HG02642 (cell line): ENCODE measurements around the gene TEKT2.

ENCODE experiments used
- ATAC-seq: cut with Tn5 transposase; IDR thresholded peaks from one replicate; pipeline ENCODE4 v1.9.1; 2021; ENCODE audit warnings: mild to moderate bottlenecking; ENCODE audit not compliant: unreplicated experiment, poor library complexity

TEKT2 gene

GRCh38 chr1:36083635-36084496 lies at the start of gene TEKT2:
Gene TEKT2, plus strand, starts transcription at chr1:36084094. Its CDS starts 828 bp downstream, at chr1:36084922.
- ATAC-seq = no peak

- no peak for ATAC-seq
Observed at GRCh38 chr1:36034692-36035091, 49.2 kb upstream of the TEKT2 start.

GRCh38 chr1:36035154-36035553 lies 48.7 kb upstream of the TEKT2 start:
- ATAC-seq = no peak

- no peak for ATAC-seq
Observed at GRCh38 chr1:36040238-36040637, 43.7 kb upstream of the TEKT2 start.

- no peak for ATAC-seq
Observed at GRCh38 chr1:36051821-36052220, 32.1 kb upstream of the TEKT2 start.

GRCh38 chr1:36053978-36054377 lies 29.9 kb upstream of the TEKT2 start:
- no peak for ATAC-seq

- no peak for ATAC-seq
Observed at GRCh38 chr1:36055706-36056105, 28.2 kb upstream of the TEKT2 start.

- no peak for ATAC-seq
Observed at GRCh38 chr1:36062315-36062714, 21.6 kb upstream of the TEKT2 start.

GRCh38 chr1:36067871-36068270 lies 16.0 kb upstream of the TEKT2 start:
- ATAC-seq = no peak

GRCh38 chr1:36068866-36069265 lies 15.0 kb upstream of the TEKT2 start:
- ATAC-seq = no peak

- no peak for ATAC-seq
Observed at GRCh38 chr1:36070349-36070748, 13.5 kb upstream of the TEKT2 start.

GRCh38 chr1:36076979-36077573 lies 6.8 kb upstream of the TEKT2 start:
- no peak for ATAC-seq

GRCh38 chr1:36080236-36080635 lies 3.7 kb upstream of the TEKT2 start:
- no peak for ATAC-seq

- ATAC-seq = no peak
Observed at GRCh38 chr1:36080801-36081200, 3.1 kb upstream of the TEKT2 start.

GRCh38 chr1:36081926-36082485 lies 1.9 kb upstream of the TEKT2 start:
- no peak for ATAC-seq

GRCh38 chr1:36083219-36083618 lies 675 bp upstream of the TEKT2 start:
- ATAC-seq = no peak

GRCh38 chr1:36084497-36085115 lies 712 bp downstream of the TEKT2 start:
- ATAC-seq = no peak

GRCh38 chr1:36085126-36085525 lies 1.2 kb downstream of the TEKT2 start:
- ATAC-seq = no peak

- no peak for ATAC-seq
Observed at GRCh38 chr1:36085686-36086526, 2.0 kb downstream of the TEKT2 start.

GRCh38 chr1:36086529-36087232 lies 2.8 kb downstream of the TEKT2 start:
- no peak for ATAC-seq
